ENCODE data around the gene ABHD14A. TPM values are rescaled to one million over a fixed set of nuclear protein-coding genes. Genes with fewer than 3 reads are reported as not detected.

The ABHD14A gene
- total and polyA plus RNA-seq, 2 experiments from 2014 or later: 17.1 to 55.1 TPM

- H3K36me3 ChIP-seq (replicated peaks; ENCODE audit: insufficient read depth, low read depth): no peaks in the 10 kb centered on the region
- no peaks in the 10 kb centered on the region for H3K27me3 ChIP-seq
- no peaks in the 10 kb centered on the region for H3K9me2 ChIP-seq (replicated peaks; ENCODE audit: insufficient read depth)
- H3K4me2 ChIP-seq: no peak overlapping the region
- WGBS (ENCODE audit: low lambda C conversion rate, missing lambda C conversion rate): 94% methylated on average over 11 of the region's 11 CpGs
- no peak overlapping the region for H2AFZ ChIP-seq
- H3K79me2 ChIP-seq: peaks cover 26% of the 10 kb centered on the region
- no peak for DNase-seq (ENCODE audit: low spot score)
- H3K4me3 ChIP-seq: no peak overlapping the region
- H3K4me1 ChIP-seq (ENCODE audit: insufficient read depth): peaks cover 39% of the 10 kb centered on the region
- no peak for TF ChIP-seq EZH2phosphoT487 (IDR thresholded peaks at IDR 0.05; ENCODE audit: low read depth, severe bottlenecking, unreplicated experiment)
- TF ChIP-seq, protein P1, sequence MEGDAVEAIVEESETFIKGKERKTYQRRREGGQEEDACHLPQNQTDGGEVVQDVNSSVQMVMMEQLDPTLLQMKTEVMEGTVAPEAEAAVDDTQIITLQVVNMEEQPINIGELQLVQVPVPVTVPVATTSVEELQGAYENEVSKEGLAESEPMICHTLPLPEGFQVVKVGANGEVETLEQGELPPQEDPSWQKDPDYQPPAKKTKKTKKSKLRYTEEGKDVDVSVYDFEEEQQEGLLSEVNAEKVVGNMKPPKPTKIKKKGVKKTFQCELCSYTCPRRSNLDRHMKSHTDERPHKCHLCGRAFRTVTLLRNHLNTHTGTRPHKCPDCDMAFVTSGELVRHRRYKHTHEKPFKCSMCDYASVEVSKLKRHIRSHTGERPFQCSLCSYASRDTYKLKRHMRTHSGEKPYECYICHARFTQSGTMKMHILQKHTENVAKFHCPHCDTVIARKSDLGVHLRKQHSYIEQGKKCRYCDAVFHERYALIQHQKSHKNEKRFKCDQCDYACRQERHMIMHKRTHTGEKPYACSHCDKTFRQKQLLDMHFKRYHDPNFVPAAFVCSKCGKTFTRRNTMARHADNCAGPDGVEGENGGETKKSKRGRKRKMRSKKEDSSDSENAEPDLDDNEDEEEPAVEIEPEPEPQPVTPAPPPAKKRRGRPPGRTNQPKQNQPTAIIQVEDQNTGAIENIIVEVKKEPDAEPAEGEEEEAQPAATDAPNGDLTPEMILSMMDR (IDR thresholded peaks at IDR 0.05; ENCODE audit: poor library complexity): no peak
- TF ChIP-seq EZH2 (IDR thresholded peaks at IDR 0.05; ENCODE audit: borderline replicate concordance): no peak
- H3K9me3 ChIP-seq (ENCODE audit: low read depth): no peaks in the 10 kb centered on the region
- H4K20me1 ChIP-seq (ENCODE audit: insufficient read depth, poor library complexity, severe bottlenecking): no peaks in the 10 kb centered on the region
- no peak overlapping the region for H3K27ac ChIP-seq
These were observed 3.5 kb upstream of the ABHD14A start for GRCh38 chr3:51971350-51971749.

- Histone ChIP-seq H3K79me2 (peaks cover 18% of the 10 kb centered on the region), H3K27ac (peak overlapping the region; percentile 97)
These were observed 444 bp upstream of the ABHD14A start for GRCh38 chr3:51974277-51974962.

GRCh38 chr3:51975852-51976549 is 1.1 kb downstream of the ABHD14A start:
- no peaks in the 10 kb centered on the region for H3K36me3 ChIP-seq (replicated peaks; ENCODE audit: insufficient read depth, low read depth)
- TF ChIP-seq EZH2phosphoT487 (IDR thresholded peaks at IDR 0.05; ENCODE audit: low read depth, severe bottlenecking, unreplicated experiment) (no peak), EZH2 (IDR thresholded peaks at IDR 0.05; ENCODE audit: borderline replicate concordance) (no peak)
- TF ChIP-seq, protein P1 (IDR thresholded peaks at IDR 0.05; ENCODE audit: poor library complexity): peak; percentile 20
- WGBS (ENCODE audit: low lambda C conversion rate, missing lambda C conversion rate): 53% methylated on average over 46 of the region's 46 CpGs
- H3K27ac ChIP-seq: peak overlapping the region; percentile 97
- no peaks in the 10 kb centered on the region for H3K9me2 ChIP-seq (replicated peaks; ENCODE audit: insufficient read depth)
- H3K4me3 ChIP-seq: peak overlapping the region; percentile 57
- peaks cover 20% of the 10 kb centered on the region for H3K4me1 ChIP-seq (ENCODE audit: insufficient read depth)
- no peaks in the 10 kb centered on the region for H3K27me3 ChIP-seq
- peaks cover 26% of the 10 kb centered on the region for H3K79me2 ChIP-seq
- peak overlapping the region; percentile 99 for H3K4me2 ChIP-seq
- H3K9me3 ChIP-seq (ENCODE audit: low read depth): no peaks in the 10 kb centered on the region
- peak; percentile 87 for DNase-seq (ENCODE audit: low spot score)
- no peaks in the 10 kb centered on the region for H4K20me1 ChIP-seq (ENCODE audit: insufficient read depth, poor library complexity, severe bottlenecking)
- peak overlapping the region; percentile 90 for H2AFZ ChIP-seq

More at GRCh38 chr3:51974277-51974962, 444 bp upstream of the ABHD14A start:
- Histone ChIP-seq H3K4me1 (ENCODE audit: insufficient read depth) (peaks cover 20% of the 10 kb centered on the region), H3K4me2 (peak overlapping the region; percentile 99), H3K9me2 (replicated peaks; ENCODE audit: insufficient read depth) (no peaks in the 10 kb centered on the region), H3K4me3 (peak overlapping the region; percentile 57), H3K9me3 (ENCODE audit: low read depth) (no peaks in the 10 kb centered on the region), H4K20me1 (ENCODE audit: insufficient read depth, poor library complexity, severe bottlenecking) (no peaks in the 10 kb centered on the region), H3K27me3 (no peaks in the 10 kb centered on the region), H3K36me3 (replicated peaks; ENCODE audit: insufficient read depth, low read depth) (no peaks in the 10 kb centered on the region), H2AFZ (peak overlapping the region; percentile 90)
- WGBS (ENCODE audit: low lambda C conversion rate, missing lambda C conversion rate): 52% methylated on average over 25 of the region's 30 CpGs
- DNase-seq (ENCODE audit: low spot score): peak; percentile 49
- TF ChIP-seq EZH2phosphoT487 (IDR thresholded peaks at IDR 0.05; ENCODE audit: low read depth, severe bottlenecking, unreplicated experiment) (no peak), EZH2 (IDR thresholded peaks at IDR 0.05; ENCODE audit: borderline replicate concordance) (no peak)
- TF ChIP-seq, protein P1 (IDR thresholded peaks at IDR 0.05; ENCODE audit: poor library complexity): no peak

All from hepatocyte (in vitro differentiated cells).